VCaP (cell line): ENCODE data around the gene MAG.

Source experiments
- H3K27ac ChIP-seq: fragments of 450-650 bp; 2 replicates; pipeline ENCODE4 v1.5.1; 2017
- CTCF ChIP-seq: fragments of 450-650 bp; conservative IDR thresholded peaks from 2 replicates; pipeline ENCODE4 v1.5.1; 2017; ENCODE audit warnings: mild to moderate bottlenecking, moderate library complexity

The MAG gene

GRCh38 chr19:35294859-35295791, 3.2 kb downstream of the MAG start:
- no peak overlapping the region for H3K27ac ChIP-seq
- no peak for TF ChIP-seq CTCF

GRCh38 chr19:35295792-35296462, 4.0 kb downstream of the MAG start:
- H3K27ac ChIP-seq = no peak overlapping the region
- no peak for TF ChIP-seq CTCF

- H3K27ac ChIP-seq = no peak overlapping the region
- no peak for TF ChIP-seq CTCF
Observed at GRCh38 chr19:35296644-35297514, 4.9 kb downstream of the MAG start.

GRCh38 chr19:35297515-35297848, 5.5 kb downstream of the MAG start:
- TF ChIP-seq CTCF = no peak
- H3K27ac ChIP-seq = no peak overlapping the region

- TF ChIP-seq CTCF = no peak
- no peak overlapping the region for H3K27ac ChIP-seq
Observed at GRCh38 chr19:35297922-35298321, 6.0 kb downstream of the MAG start.

- no peak for TF ChIP-seq CTCF
- no peak overlapping the region for H3K27ac ChIP-seq
Observed at GRCh38 chr19:35298561-35298972, 6.6 kb downstream of the MAG start.
